ENCODE measurements around the gene SERPINB5. TPM values are rescaled to one million over a fixed set of nuclear protein-coding genes. Genes with fewer than 3 reads are reported as not detected.

The SERPINB5 gene
- total RNA-seq, 3 donors from 2014 or later: 12.6 to 17.4 TPM; not detected in 1

- no peaks in the 10 kb centered on the region for H3K36me3 ChIP-seq
- no peaks in the 10 kb centered on the region for H3K27me3 ChIP-seq
- H3K4me3 ChIP-seq: peak overlapping the region in 2 of 3 donors; percentile 44 to 64
- H3K9me3 ChIP-seq: no peaks in the 10 kb centered on the region
- intact Hi-C loops (cut with DNase I; ENCODE audit: low total_unique reads): no loop called here
- peak overlapping the region in 1 of 2 donors; percentile 69 for H3K27ac ChIP-seq
- H3K4me1 ChIP-seq: no peaks in the 10 kb centered on the region
- TF ChIP-seq POLR2AphosphoS5 (IDR thresholded peaks at IDR 0.05) (no peak), POLR2A (IDR thresholded peaks at IDR 0.05) (no peak)
- TF ChIP-seq, protein P1, sequence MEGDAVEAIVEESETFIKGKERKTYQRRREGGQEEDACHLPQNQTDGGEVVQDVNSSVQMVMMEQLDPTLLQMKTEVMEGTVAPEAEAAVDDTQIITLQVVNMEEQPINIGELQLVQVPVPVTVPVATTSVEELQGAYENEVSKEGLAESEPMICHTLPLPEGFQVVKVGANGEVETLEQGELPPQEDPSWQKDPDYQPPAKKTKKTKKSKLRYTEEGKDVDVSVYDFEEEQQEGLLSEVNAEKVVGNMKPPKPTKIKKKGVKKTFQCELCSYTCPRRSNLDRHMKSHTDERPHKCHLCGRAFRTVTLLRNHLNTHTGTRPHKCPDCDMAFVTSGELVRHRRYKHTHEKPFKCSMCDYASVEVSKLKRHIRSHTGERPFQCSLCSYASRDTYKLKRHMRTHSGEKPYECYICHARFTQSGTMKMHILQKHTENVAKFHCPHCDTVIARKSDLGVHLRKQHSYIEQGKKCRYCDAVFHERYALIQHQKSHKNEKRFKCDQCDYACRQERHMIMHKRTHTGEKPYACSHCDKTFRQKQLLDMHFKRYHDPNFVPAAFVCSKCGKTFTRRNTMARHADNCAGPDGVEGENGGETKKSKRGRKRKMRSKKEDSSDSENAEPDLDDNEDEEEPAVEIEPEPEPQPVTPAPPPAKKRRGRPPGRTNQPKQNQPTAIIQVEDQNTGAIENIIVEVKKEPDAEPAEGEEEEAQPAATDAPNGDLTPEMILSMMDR (IDR thresholded peaks at IDR 0.05): no peak
- DNase-seq (ENCODE audit: low spot score in 2 of 2): no peak
Observed at GRCh38 chr18:63477968-63478367, 1.2 kb downstream of the SERPINB5 start.

DNA sequence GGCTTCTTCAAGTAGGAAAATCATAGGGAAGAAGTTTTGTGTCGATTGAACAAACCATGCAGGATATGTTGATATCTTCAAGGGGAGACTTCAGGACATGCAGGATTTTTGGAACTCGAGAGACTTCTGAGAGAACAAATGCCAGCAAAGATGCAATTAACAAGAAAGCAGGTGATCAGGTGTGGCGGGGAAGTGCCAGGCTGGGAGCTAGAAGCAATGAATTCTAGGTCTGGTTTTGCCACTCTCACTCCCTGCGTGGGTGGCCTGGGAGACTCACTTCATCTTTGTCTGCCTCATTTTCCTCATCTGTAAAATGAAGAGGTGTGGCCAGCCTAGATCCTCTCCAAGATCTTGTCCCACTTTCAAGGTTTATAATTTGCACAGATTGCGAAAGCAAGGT lies 3.1 kb downstream of the SERPINB5 start:
- Histone ChIP-seq H3K4me1 (no peaks in the 10 kb centered on the region), H3K27me3 (no peaks in the 10 kb centered on the region)
- intact Hi-C loops (cut with DNase I; ENCODE audit: low total_unique reads): no loop called here

GRCh38 chr18:63480476-63480875 lies 3.7 kb downstream of the SERPINB5 start:
- intact Hi-C loops (cut with DNase I; ENCODE audit: low total_unique reads): no loop called here
- H3K36me3 ChIP-seq: no peaks in the 10 kb centered on the region
- TF ChIP-seq, protein P1 (IDR thresholded peaks at IDR 0.05): no peak
- TF ChIP-seq POLR2AphosphoS5 (IDR thresholded peaks at IDR 0.05): no peak
- no peak for DNase-seq (ENCODE audit: low spot score in 2 of 2)
- no peaks in the 10 kb centered on the region for H3K9me3 ChIP-seq
- H3K4me1 ChIP-seq: no peaks in the 10 kb centered on the region
- no peak overlapping the region for H3K27ac ChIP-seq
- peak overlapping the region in 1 of 3 donors; percentile 25 for H3K4me3 ChIP-seq
- no peaks in the 10 kb centered on the region for H3K27me3 ChIP-seq

More for the DNA sequence above, 3.1 kb downstream of the SERPINB5 start:
- no peak for DNase-seq (ENCODE audit: low spot score in 2 of 2)
- Histone ChIP-seq H3K9me3 (no peaks in the 10 kb centered on the region), H3K36me3 (no peaks in the 10 kb centered on the region), H3K4me3 (peak overlapping the region in 1 of 3 donors; percentile 15), H3K27ac (no peak overlapping the region)
- TF ChIP-seq POLR2A (IDR thresholded peaks at IDR 0.05): no peak
- no peak for TF ChIP-seq POLR2AphosphoS5 (IDR thresholded peaks at IDR 0.05)
- TF ChIP-seq, protein P1 (IDR thresholded peaks at IDR 0.05): no peak

GRCh38 chr18:63480915-63481314 lies 4.2 kb downstream of the SERPINB5 start:
- no peaks in the 10 kb centered on the region for H3K36me3 ChIP-seq

DNA sequence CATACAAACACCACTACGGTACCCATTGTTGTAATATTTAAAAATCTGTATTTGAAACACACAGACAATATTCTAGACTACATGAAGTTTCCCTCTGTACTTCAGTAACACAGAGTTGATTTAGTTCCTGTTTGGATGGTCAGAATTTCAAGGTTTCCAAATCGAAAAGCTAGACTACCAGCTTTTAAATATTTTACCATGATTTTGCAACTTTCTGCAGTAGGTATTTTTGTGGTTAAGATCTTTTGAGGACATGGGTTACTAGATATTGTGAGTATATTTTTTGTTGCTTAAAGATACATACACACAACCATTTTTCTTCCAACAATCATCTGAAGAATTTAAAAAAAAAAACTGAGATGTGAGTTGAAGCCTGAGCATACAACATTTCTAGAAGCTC lies 10.9 kb downstream of the SERPINB5 start:
- TF ChIP-seq POLR2AphosphoS5 (IDR thresholded peaks at IDR 0.05) (no peak), POLR2A (IDR thresholded peaks at IDR 0.05) (no peak)
- TF ChIP-seq, protein P1 (IDR thresholded peaks at IDR 0.05): no peak
- no peak for DNase-seq (ENCODE audit: low spot score in 2 of 2)
- Histone ChIP-seq H3K9me3 (no peaks in the 10 kb centered on the region), H3K36me3 (no peaks in the 10 kb centered on the region), H3K27me3 (no peaks in the 10 kb centered on the region), H3K27ac (no peak overlapping the region), H3K4me1 (no peaks in the 10 kb centered on the region), H3K4me3 (no peak overlapping the region)
- intact Hi-C loops (cut with DNase I; ENCODE audit: low total_unique reads): no loop called here

More at GRCh38 chr18:63480915-63481314, 4.2 kb downstream of the SERPINB5 start:
- Histone ChIP-seq H3K9me3 (no peaks in the 10 kb centered on the region), H3K4me1 (no peaks in the 10 kb centered on the region), H3K4me3 (peak overlapping the region in 1 of 3 donors; percentile 25), H3K27ac (no peak overlapping the region), H3K27me3 (no peaks in the 10 kb centered on the region)
- TF ChIP-seq, protein P1 (IDR thresholded peaks at IDR 0.05): no peak
- TF ChIP-seq POLR2A (IDR thresholded peaks at IDR 0.05) (no peak), POLR2AphosphoS5 (IDR thresholded peaks at IDR 0.05) (no peak)
- intact Hi-C loops (cut with DNase I; ENCODE audit: low total_unique reads): no loop called here
- no peak for DNase-seq (ENCODE audit: low spot score in 2 of 2)

Data from breast epithelium (tissue), 4 donors.